Ishikawa (cell line): ENCODE measurements around the gene LCE2B.

Source experiments
- EGR1 ChIP-seq: IDR thresholded peaks from 2 replicates; pipeline ENCODE4 v1.6.1; 2012
- EP300 ChIP-seq: IDR thresholded peaks from 2 replicates; pipeline ENCODE4 v1.6.1; 2012; ENCODE audit warnings: borderline replicate concordance
- TAF1 ChIP-seq: IDR thresholded peaks from 2 replicates; pipeline ENCODE4 v1.6.1; 2012; ENCODE audit warnings: low read depth, mild to moderate bottlenecking
- YY1 ChIP-seq: IDR thresholded peaks from 2 replicates; pipeline ENCODE4 v1.6.1; 2012; ENCODE audit warnings: low read depth
- ZBTB7A ChIP-seq: IDR thresholded peaks from 2 replicates; pipeline ENCODE4 v1.6.1; 2012; ENCODE audit warnings: low read depth
- TF ChIP-seq, protein P1 (sequence below): IDR thresholded peaks from 2 replicates; pipeline ENCODE4 v1.6.1; 2012

DNA sequence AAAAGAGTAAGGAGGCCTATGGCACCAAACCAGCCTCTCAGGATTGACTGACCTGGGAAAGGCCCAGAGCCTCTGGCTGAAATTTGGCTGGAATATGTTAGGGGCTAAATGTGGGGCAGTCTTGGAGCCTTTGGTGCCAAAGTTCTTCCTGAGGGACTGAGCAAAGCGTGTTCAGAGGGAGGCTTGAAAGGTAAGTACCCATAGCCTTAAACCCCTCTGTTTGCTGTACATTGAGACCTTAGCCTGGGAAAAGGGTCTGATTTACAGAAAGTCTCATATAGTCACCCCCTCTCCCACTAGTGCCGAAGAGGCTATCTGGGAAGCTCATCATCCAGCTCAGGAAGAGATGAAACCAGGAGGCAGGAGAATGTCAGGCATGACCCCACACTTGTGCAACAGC is 21.9 kb downstream of the LCE2B start, which contains the start of gene LCE4A:
- TF ChIP-seq EGR1 (no peak), TAF1 (no peak), EP300 (no peak), ZBTB7A (no peak), YY1 (no peak)
- TF ChIP-seq, protein P1, sequence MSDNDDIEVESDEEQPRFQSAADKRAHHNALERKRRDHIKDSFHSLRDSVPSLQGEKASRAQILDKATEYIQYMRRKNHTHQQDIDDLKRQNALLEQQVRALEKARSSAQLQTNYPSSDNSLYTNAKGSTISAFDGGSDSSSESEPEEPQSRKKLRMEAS = no peak
